Lower lobe of right lung (tissue), 2 donors: ENCODE data around the gene MEF2A. TPM values are rescaled to one million over a fixed set of nuclear protein-coding genes. Genes with fewer than 3 reads are reported as not detected.
A peak's percentile ranks its signal among the peaks of the same experiment; 100 is the strongest.

ENCODE experiments used
- ATAC-seq, 2 donors: fragments of 200-7000 bp; cut with Tn5 transposase; one replicate each; pipeline ENCODE4 v1.9.1; 2020 to 2022; ENCODE audit warnings: mild to moderate bottlenecking in 2 of 2, moderate library complexity in 2 of 2
- DNase-seq: peaks from one replicate; pipeline ENCODE4 v3.0.0-alpha.2; 2020
- H3K27ac ChIP-seq: fragments of 200-600 bp; one replicate; pipeline ENCODE4 v1.8.0; 2022
- H3K27me3 ChIP-seq: fragments of 200-600 bp; one replicate; pipeline ENCODE4 v1.8.0; 2022; ENCODE audit warnings: low read depth
- H3K36me3 ChIP-seq: fragments of 200-600 bp; one replicate; pipeline ENCODE4 v1.8.0; 2022; ENCODE audit warnings: mild to moderate bottlenecking
- H3K4me1 ChIP-seq: fragments of 200-600 bp; one replicate; pipeline ENCODE4 v1.8.0; 2022
- H3K4me3 ChIP-seq: fragments of 200-600 bp; one replicate; pipeline ENCODE4 v1.8.0; 2022; ENCODE audit warnings: mild to moderate bottlenecking
- H3K9me3 ChIP-seq: fragments of 200-600 bp; one replicate; pipeline ENCODE4 v1.8.0; 2022
- CTCF ChIP-seq: fragments of 200-600 bp; IDR thresholded peaks from one replicate; pipeline ENCODE4 v1.8.0; 2022; ENCODE audit warnings: antibody characterized with exemption, mild to moderate bottlenecking
- intact Hi-C: fragments of 100-400 bp; cut with DNase I; formaldehyde crosslinking; loops from one replicate; pipeline ENCODE4 v1.11.0; 2022
- total RNA-seq: library from RNA; stranded (reverse); fragmentation: NEBNext Ultra II Directional; extraction: Animal tissue kit (Norgen Biotek cat#: 25700); gene quantifications from one replicate; pipeline ENCODE4 v1.2.1, GENCODE V29; 2021
- donor health status: DM: no; HTN: yes; CAD: no; lungs with severe emphysema.

MEF2A gene
- total RNA-seq, 1 donor from 2014 or later: 80.1 TPM

- no peak for ATAC-seq
- peaks cover 11% of the 10 kb centered on the region for H3K36me3 ChIP-seq
- TF ChIP-seq CTCF: no peak
- H3K27ac ChIP-seq: no peak overlapping the region
- H3K9me3 ChIP-seq: no peaks in the 10 kb centered on the region
- no peaks in the 10 kb centered on the region for H3K27me3 ChIP-seq
- no peak overlapping the region for H3K4me3 ChIP-seq
- no peak for DNase-seq
- intact Hi-C loops: no loop called here
- H3K4me1 ChIP-seq: peaks cover 39% of the 10 kb centered on the region
These were observed 66.7 kb downstream of the MEF2A start for GRCh38 chr15:99632521-99632920.

- intact Hi-C loops: no loop called here
These were observed 67.9 kb downstream of the MEF2A start for GRCh38 chr15:99633655-99634054.

GRCh38 chr15:99634576-99634975 lies 68.8 kb downstream of the MEF2A start:
- intact Hi-C loops: no loop called here
- Histone ChIP-seq H3K27me3 (no peaks in the 10 kb centered on the region), H3K9me3 (no peaks in the 10 kb centered on the region), H3K4me3 (no peak overlapping the region), H3K27ac (no peak overlapping the region), H3K36me3 (peaks cover 11% of the 10 kb centered on the region), H3K4me1 (peaks cover 30% of the 10 kb centered on the region)
- DNase-seq: no peak
- no peak for TF ChIP-seq CTCF
- no peak for ATAC-seq

More at GRCh38 chr15:99633655-99634054, 67.9 kb downstream of the MEF2A start:
- no peak overlapping the region for H3K4me3 ChIP-seq
- H3K36me3 ChIP-seq: peaks cover 11% of the 10 kb centered on the region
- H3K27me3 ChIP-seq: no peaks in the 10 kb centered on the region
- peaks cover 36% of the 10 kb centered on the region for H3K4me1 ChIP-seq
- DNase-seq (no peak), ATAC-seq (no peak)
- H3K9me3 ChIP-seq: no peaks in the 10 kb centered on the region
- no peak for TF ChIP-seq CTCF
- H3K27ac ChIP-seq: no peak overlapping the region

GRCh38 chr15:99635145-99635544 lies 69.4 kb downstream of the MEF2A start:
- peaks cover 11% of the 10 kb centered on the region for H3K36me3 ChIP-seq
- intact Hi-C loops: no loop called here
- peak in 1 of 2 donors; percentile 66 for ATAC-seq

GRCh38 chr15:99635794-99636193 lies 70.0 kb downstream of the MEF2A start:
- H3K27ac ChIP-seq: no peak overlapping the region
- no peak for TF ChIP-seq CTCF
- no peak overlapping the region for H3K4me3 ChIP-seq
- DNase-seq (no peak), ATAC-seq (peak; percentile 53 to 65)
- H3K9me3 ChIP-seq: no peaks in the 10 kb centered on the region
- peaks cover 12% of the 10 kb centered on the region for H3K36me3 ChIP-seq
- H3K4me1 ChIP-seq: peaks cover 30% of the 10 kb centered on the region
- H3K27me3 ChIP-seq: no peaks in the 10 kb centered on the region
- intact Hi-C loops: no loop called here

More at GRCh38 chr15:99635145-99635544, 69.4 kb downstream of the MEF2A start:
- no peak for TF ChIP-seq CTCF
- Histone ChIP-seq H3K4me1 (peaks cover 30% of the 10 kb centered on the region), H3K4me3 (no peak overlapping the region), H3K27me3 (no peaks in the 10 kb centered on the region), H3K27ac (no peak overlapping the region), H3K9me3 (no peaks in the 10 kb centered on the region)
- DNase-seq: no peak
